H1 (cell line): ENCODE results near the gene COL5A1. TPM values are rescaled to one million over a fixed set of nuclear protein-coding genes. Genes with fewer than 3 reads are reported as not detected.

Experiments used
- CEBPB ChIP-seq: IDR thresholded peaks from 2 replicates; pipeline ENCODE4 v1.6.1; 2012; ENCODE audit warnings: low read depth, low read length
- KDM1A ChIP-seq: fragments of 200-600, 300-600 bp; sonication (generic); IDR thresholded peaks from 2 replicates; pipeline ENCODE4 v1.7.1; 2016; ENCODE audit warnings: mild to moderate bottlenecking, low read length, borderline replicate concordance
- SIN3A ChIP-seq, 2 experiments: IDR thresholded peaks in 1 of 2; conservative IDR thresholded peaks in 1 of 2; 2 replicates each; pipeline ENCODE4 v1.6.1; 2011 to 2012; ENCODE audit warnings: low read length in 2 of 2, improper control_type of control experiment in 1 of 2, low read depth in 1 of 2, mild to moderate bottlenecking in 1 of 2
- polyA plus RNA-seq, 7 experiments: library from polyadenylated mRNA; depleted of rRNA in 3 of 7; stranded (reverse) in 5 of 7; unstranded in 2 of 7; fragments of >200 nt in 5 of 7; fragments of 200-250 nt in 2 of 7; gene quantifications; 1 replicate in 5 of 7; 2 replicates in 1 of 7; 4 replicates in 1 of 7; pipeline versions ENCODE4 v1.2.1 to v1.2.3, GENCODE V29; 2011 to 2013; ENCODE audit warnings: missing spikeins in 2 of 7, mixed read lengths in 2 of 7
- total RNA-seq: library from RNA; stranded (reverse); fragmentation: NEBNext Ultra II Directional; extraction: Animal tissue kit (Norgen Biotek cat#: 25700); gene quantifications from 2 replicates; pipeline ENCODE4 v1.2.1, GENCODE V29; 2021

The COL5A1 gene
- total and polyA plus RNA-seq, 2 of the 8 experiments (the other 6 are each of a cell fraction or from before 2014, with no cell fraction given): 3.8 to 12.0 TPM

DNA sequence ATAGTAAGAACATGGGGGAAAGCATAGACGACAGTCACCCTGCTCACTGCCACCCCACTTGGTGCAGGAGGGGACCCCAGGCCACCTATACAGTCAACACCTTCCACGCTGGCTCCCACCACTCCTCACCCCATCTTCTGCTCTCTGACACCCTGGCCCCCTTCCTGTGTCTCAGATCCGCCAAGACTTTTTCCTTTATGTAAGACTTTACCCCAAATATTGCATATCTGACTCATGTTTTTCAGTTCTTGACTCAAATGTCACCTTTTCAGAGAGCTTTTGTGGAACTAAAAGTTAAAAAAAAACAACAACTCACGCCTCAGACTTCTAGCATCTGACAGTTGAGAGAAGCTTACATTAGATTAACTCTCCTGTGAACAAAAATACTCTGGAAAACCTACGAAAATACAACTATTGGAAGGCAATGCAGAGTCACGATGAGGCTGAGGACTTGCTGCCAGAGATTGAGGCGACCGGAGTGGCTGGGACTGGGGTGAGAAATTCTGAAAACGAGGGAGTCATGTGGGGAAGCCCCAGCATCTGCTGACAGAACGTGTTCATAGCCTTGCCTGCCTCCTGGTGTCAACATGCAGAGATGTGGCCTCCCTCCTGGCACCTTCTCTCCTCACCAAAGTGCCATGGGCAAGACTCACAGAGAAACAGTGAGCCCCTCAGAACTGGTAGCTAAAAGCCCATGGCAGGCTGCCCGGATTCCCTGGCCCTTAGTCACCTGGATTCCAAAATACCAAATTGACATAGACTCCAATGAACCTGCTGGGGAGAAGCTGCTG, 216.6 kb downstream of the COL5A1 start (continued):
- TF ChIP-seq SIN3A (conservative IDR thresholded peaks at IDR 0.05 in 1 of 2, IDR thresholded peaks at IDR 0.05 in 1 of 2; ENCODE audit: low read depth in 1 of 2, low read length in 2 of 2): no peak
- TF ChIP-seq CEBPB: no peak
- no peak for TF ChIP-seq KDM1A
